Mucosa of descending colon (tissue), 3 donors: ENCODE data around the gene TAOK3. TPM values are rescaled to one million over a fixed set of nuclear protein-coding genes. Genes with fewer than 3 reads are reported as not detected.

Experiments used
- ATAC-seq: fragments of 200-7000 bp; cut with Tn5 transposase; one replicate; pipeline ENCODE4 v1.9.1; 2020; ENCODE audit warnings: mild to moderate bottlenecking, moderate library complexity
- DNase-seq, 3 donors: peaks; one replicate each; pipeline ENCODE4 v3.0.0-alpha.2; 2020
- H3K36me3 ChIP-seq: fragments of 200-600 bp; one replicate; pipeline ENCODE4 v1.8.0; 2021; ENCODE audit warnings: low read depth, mild to moderate bottlenecking
- H3K4me1 ChIP-seq: fragments of 200-600 bp; one replicate; pipeline ENCODE4 v1.8.0; 2021; ENCODE audit warnings: low read depth, mild to moderate bottlenecking
- H3K4me3 ChIP-seq: fragments of 200-600 bp; one replicate; pipeline ENCODE4 v1.8.0; 2021; ENCODE audit warnings: mild to moderate bottlenecking
- H3K9me3 ChIP-seq: fragments of 200-600 bp; one replicate; pipeline ENCODE4 v1.8.0; 2021; ENCODE audit warnings: mild to moderate bottlenecking
- intact Hi-C, 2 donors: fragments of 100-400 bp; cut with DNase I in 1 of 2; cut with micrococcal nuclease in 1 of 2; formaldehyde crosslinking; loops; one replicate each; pipeline versions ENCODE4 v1.11.0 to v1.11.1; 2022; cut with DNase I, micrococcal nuclease
- total RNA-seq, 3 donors: library from RNA; stranded (reverse); fragmentation: NEBNext Ultra II Directional in 2 of 3; extraction: Animal tissue kit (Norgen Biotek cat#: 25700) in 2 of 3; gene quantifications; one replicate each; pipeline versions ENCODE4 v1.2.1 to v1.2.4, GENCODE V29; 2021 to 2023
- TF ChIP-seq, protein P1 (sequence below): fragments of 200-600 bp; IDR thresholded peaks from one replicate; pipeline ENCODE4 v1.8.0; 2022; ENCODE audit warnings: antibody characterized with exemption, mild to moderate bottlenecking
- donor health status: DM: no; HTN: no; CAD: no; lungs with moderate emphysema.
- donor health status: DM: no; HTN: no; CAD: no.
- donor health status: DM: no; HTN: yes; CAD: no.

TAOK3 gene
- total RNA-seq, 3 donors from 2014 or later = 49.5 to 72.3 (median 52.8) TPM

DNA sequence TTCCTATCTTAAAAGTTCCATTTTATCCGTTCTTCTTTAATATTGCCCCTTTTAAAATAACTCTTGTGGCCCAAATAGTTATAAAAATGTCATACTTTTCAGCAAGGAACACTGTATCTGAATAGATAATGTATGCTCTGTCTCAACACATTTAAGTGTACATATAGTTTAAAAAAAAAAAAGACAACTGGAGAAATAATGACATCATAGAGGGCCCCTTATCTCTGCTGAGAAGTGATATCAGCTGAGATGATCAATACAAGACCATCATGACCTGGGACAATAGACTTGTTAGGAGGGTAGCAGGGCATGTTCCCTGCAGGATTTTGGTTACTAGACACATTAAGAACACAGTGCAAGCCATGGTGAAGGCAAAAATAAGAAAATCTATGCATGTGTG lies 159.3 kb downstream of the TAOK3 start:
- Histone ChIP-seq H3K36me3 (no peaks in the 10 kb centered on the region), H3K9me3 (no peaks in the 10 kb centered on the region), H3K4me3 (no peak overlapping the region), H3K4me1 (no peaks in the 10 kb centered on the region)
- TF ChIP-seq, protein P1, sequence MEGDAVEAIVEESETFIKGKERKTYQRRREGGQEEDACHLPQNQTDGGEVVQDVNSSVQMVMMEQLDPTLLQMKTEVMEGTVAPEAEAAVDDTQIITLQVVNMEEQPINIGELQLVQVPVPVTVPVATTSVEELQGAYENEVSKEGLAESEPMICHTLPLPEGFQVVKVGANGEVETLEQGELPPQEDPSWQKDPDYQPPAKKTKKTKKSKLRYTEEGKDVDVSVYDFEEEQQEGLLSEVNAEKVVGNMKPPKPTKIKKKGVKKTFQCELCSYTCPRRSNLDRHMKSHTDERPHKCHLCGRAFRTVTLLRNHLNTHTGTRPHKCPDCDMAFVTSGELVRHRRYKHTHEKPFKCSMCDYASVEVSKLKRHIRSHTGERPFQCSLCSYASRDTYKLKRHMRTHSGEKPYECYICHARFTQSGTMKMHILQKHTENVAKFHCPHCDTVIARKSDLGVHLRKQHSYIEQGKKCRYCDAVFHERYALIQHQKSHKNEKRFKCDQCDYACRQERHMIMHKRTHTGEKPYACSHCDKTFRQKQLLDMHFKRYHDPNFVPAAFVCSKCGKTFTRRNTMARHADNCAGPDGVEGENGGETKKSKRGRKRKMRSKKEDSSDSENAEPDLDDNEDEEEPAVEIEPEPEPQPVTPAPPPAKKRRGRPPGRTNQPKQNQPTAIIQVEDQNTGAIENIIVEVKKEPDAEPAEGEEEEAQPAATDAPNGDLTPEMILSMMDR = no peak
- ATAC-seq = no peak
- DNase-seq = no peak
- intact Hi-C loops = no loop called here

DNA sequence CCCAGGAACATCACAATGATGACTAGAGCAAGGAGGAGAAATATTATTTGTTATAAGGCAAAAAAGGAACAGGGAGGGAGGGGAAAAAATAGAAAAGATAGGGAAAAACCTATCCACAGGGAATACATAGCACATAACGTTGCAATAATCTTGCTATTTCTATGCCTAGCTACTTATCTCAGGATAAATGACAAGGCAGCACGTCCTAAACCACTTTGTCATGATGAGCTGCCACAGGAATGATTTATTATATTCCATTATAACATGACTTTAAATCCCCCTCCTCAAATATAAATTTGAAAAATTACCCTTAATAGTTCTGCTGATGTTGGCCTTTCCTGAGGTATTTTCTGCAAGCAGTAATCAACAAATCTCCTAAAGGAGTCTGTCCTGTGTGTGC lies 160.1 kb downstream of the TAOK3 start:
- TF ChIP-seq, protein P1 = no peak

DNA sequence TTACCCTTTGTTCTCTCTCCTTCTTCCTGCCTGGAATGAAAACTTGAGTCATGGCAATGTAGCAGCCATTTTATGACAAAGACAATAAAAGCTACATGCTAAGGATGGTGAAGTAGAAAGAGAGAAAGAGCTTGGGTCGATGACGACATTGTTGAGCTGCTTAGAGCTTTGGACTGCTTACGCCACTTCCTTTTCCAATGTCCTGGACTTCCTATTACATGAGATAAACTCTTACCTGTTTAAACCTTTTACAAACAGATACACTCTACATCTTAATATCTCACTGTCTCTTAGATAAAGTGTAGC lies 166.6 kb downstream of the TAOK3 start:
- DNase-seq (no peak), ATAC-seq (peak; percentile 96)
- Histone ChIP-seq H3K4me3 (no peak overlapping the region), H3K4me1 (no peaks in the 10 kb centered on the region), H3K36me3 (no peaks in the 10 kb centered on the region), H3K9me3 (no peaks in the 10 kb centered on the region)
- TF ChIP-seq, protein P1 = no peak
- intact Hi-C loops = no loop called here

More for the DNA sequence above, 160.1 kb downstream of the TAOK3 start:
- intact Hi-C loops = no loop called here
- H3K36me3 ChIP-seq = no peaks in the 10 kb centered on the region
- H3K4me1 ChIP-seq = no peaks in the 10 kb centered on the region
- no peak overlapping the region for H3K4me3 ChIP-seq
- DNase-seq = no peak
- no peak for ATAC-seq
- no peaks in the 10 kb centered on the region for H3K9me3 ChIP-seq

DNA sequence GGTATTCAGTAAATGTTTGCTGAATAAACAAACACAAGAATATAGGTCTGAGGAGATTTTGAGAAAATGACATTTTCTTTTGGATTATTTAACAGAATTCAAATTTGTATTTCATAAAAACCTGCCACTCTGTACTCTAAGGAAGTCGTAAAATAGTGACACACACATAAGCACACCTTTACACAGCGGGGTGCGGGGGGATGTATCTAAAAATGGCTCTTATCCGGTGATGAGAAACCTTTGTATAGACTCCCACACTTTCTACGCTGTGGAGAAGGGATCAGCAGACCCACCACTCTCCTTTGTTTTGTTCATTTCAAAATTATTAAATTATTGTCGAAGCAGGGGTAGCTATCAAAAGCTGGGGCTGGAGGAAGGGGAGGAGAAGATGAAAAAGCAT lies 178.7 kb downstream of the TAOK3 start:
- no peaks in the 10 kb centered on the region for H3K9me3 ChIP-seq
- no peak for ATAC-seq
- H3K4me1 ChIP-seq = no peaks in the 10 kb centered on the region
- H3K4me3 ChIP-seq = no peak overlapping the region
- TF ChIP-seq, protein P1 = no peak
- DNase-seq = no peak
- intact Hi-C loops = no loop called here
- H3K36me3 ChIP-seq = no peaks in the 10 kb centered on the region

DNA sequence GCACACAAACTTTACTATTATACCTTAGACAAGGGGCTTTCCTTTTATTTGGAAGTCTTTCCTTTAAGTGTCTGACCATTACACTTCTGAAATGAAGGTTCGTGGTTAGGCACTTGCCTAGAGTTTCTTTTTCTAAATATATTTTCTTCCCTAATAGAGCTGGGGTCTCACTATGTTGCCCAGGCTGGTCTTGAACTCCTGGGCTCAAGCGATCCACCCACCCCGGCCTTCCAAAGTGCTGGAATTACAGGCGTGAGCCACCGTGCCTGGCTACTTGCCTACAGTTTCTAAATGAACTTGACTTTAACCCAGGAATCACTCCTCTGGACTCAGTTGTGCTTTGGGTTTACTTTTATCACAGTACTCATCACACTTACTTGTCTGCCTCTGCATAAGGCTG lies 179.2 kb downstream of the TAOK3 start:
- Histone ChIP-seq H3K4me3 (no peak overlapping the region), H3K9me3 (no peaks in the 10 kb centered on the region), H3K36me3 (no peaks in the 10 kb centered on the region), H3K4me1 (no peaks in the 10 kb centered on the region)
- TF ChIP-seq, protein P1 = no peak
- ATAC-seq = no peak
- DNase-seq = no peak
- intact Hi-C loops = no loop called here

DNA sequence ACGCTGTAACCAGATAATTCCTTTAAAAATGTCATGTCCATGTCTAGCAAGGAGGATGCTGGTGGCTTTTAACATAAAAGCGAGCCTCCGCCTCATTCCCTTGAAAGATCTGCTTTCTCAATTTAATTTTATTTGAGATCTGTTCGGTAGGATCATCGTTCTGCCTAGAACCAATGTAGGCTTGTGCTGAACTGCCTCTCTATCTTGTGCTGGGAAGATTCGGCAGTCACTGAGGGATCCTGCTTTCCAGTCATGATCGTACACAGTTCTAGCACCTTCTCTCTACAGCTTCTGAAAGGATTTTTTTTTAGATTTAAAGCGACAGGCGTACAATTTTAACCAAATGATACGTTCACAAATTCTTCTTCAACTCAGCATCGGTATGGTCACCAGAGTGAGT lies 182.4 kb downstream of the TAOK3 start:
- Histone ChIP-seq H3K4me3 (no peak overlapping the region), H3K4me1 (peaks cover 7% of the 10 kb centered on the region), H3K9me3 (no peaks in the 10 kb centered on the region), H3K36me3 (no peaks in the 10 kb centered on the region)
- intact Hi-C loops = no loop called here
- TF ChIP-seq, protein P1 = no peak
- no peak for DNase-seq
- no peak for ATAC-seq
